ENCODE results near the gene CTTNBP2NL.

DNA sequence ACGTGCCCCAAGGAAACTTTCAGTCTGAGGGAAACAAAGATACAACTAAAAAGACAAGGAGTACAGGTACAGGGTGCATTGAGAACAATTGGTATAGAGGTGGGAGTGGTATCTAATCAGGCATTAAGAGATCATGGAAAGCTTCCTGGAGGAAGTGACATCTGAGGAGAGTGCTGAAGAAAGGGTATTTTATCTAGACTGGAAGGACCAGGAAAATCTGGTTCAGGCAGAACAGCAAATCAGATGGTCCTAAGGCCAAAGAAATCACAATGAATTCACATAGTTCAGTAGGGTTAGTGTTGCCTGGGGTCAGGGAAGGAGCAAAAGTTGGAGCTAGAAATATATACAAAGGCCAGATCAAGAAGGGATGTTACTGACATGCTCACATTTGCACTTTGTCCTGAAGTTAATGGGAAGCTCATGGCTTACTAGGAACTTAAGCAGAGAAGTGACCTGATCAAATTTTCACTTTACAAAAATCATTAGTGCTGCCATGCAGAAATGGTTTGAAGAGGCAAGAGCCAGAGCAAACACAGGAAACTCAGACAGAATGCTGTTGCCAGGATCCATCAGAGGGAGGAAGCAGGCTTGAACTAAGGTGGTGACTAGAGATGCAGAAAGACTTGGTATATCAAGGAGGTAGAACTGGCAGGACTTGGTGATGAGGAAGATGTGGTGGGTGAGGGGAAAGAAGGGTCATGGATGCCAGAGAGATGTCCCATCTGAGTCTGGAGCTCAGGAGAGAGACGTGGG lies 14.5 kb upstream of the CTTNBP2NL start:
- TF ChIP-seq, protein P1, sequence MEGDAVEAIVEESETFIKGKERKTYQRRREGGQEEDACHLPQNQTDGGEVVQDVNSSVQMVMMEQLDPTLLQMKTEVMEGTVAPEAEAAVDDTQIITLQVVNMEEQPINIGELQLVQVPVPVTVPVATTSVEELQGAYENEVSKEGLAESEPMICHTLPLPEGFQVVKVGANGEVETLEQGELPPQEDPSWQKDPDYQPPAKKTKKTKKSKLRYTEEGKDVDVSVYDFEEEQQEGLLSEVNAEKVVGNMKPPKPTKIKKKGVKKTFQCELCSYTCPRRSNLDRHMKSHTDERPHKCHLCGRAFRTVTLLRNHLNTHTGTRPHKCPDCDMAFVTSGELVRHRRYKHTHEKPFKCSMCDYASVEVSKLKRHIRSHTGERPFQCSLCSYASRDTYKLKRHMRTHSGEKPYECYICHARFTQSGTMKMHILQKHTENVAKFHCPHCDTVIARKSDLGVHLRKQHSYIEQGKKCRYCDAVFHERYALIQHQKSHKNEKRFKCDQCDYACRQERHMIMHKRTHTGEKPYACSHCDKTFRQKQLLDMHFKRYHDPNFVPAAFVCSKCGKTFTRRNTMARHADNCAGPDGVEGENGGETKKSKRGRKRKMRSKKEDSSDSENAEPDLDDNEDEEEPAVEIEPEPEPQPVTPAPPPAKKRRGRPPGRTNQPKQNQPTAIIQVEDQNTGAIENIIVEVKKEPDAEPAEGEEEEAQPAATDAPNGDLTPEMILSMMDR (IDR thresholded peaks at IDR 0.05): no peak
- TF ChIP-seq POLR2A (IDR thresholded peaks at IDR 0.05) (no peak), POLR2AphosphoS5 (IDR thresholded peaks at IDR 0.05) (no peak)

All from stomach (tissue), 4 donors.